ENCODE measurements around the gene ANKRD16.

Gene ANKRD16

GRCh38 chr10:5891009-5891408 lies 1.3 kb upstream of the ANKRD16 start:
- H3K4me3 ChIP-seq (ENCODE audit: low read depth, low read length): peak overlapping the region; percentile 77
- DNase-seq (ENCODE audit: low read depth): no peak
- TF ChIP-seq, protein P1, sequence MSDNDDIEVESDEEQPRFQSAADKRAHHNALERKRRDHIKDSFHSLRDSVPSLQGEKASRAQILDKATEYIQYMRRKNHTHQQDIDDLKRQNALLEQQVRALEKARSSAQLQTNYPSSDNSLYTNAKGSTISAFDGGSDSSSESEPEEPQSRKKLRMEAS (IDR thresholded peaks at IDR 0.05; ENCODE audit: low read depth, low read length): no peak
- no peak for TF ChIP-seq POLR2A (IDR thresholded peaks at IDR 0.05; ENCODE audit: extremely low read depth, insufficient read length)
- TF ChIP-seq, protein P2, sequence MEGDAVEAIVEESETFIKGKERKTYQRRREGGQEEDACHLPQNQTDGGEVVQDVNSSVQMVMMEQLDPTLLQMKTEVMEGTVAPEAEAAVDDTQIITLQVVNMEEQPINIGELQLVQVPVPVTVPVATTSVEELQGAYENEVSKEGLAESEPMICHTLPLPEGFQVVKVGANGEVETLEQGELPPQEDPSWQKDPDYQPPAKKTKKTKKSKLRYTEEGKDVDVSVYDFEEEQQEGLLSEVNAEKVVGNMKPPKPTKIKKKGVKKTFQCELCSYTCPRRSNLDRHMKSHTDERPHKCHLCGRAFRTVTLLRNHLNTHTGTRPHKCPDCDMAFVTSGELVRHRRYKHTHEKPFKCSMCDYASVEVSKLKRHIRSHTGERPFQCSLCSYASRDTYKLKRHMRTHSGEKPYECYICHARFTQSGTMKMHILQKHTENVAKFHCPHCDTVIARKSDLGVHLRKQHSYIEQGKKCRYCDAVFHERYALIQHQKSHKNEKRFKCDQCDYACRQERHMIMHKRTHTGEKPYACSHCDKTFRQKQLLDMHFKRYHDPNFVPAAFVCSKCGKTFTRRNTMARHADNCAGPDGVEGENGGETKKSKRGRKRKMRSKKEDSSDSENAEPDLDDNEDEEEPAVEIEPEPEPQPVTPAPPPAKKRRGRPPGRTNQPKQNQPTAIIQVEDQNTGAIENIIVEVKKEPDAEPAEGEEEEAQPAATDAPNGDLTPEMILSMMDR (IDR thresholded peaks at IDR 0.05; ENCODE audit: low read depth, low read length): no peak

DNA sequence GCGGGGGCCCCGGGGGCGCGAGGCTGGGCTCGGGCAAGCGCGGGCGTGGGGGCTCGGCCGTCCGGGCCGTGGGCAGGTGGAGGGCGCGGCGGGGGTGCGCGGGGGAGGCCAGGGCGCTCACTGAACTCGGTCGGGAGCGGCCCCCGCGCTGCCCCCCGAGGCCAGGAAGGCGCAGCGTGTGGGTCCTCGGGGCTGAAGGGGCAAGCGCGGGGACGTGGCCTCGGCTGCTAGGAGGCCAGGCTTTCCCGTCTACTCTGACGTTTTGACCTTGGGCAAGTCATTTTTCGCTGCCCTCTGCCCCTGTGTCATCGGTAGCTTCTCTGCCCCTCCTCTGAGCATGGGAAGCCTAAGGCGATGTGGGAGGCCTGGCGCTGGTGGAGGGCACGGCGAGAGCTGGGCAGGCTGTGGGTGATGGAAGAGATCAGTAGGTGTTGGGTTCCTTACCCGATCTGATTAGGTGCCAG lies 791 bp upstream of the ANKRD16 start:
- DNase-seq (ENCODE audit: low read depth): peak; percentile 40
- TF ChIP-seq, protein P2 (IDR thresholded peaks at IDR 0.05; ENCODE audit: low read depth, low read length): no peak
- TF ChIP-seq POLR2A (IDR thresholded peaks at IDR 0.05; ENCODE audit: extremely low read depth, insufficient read length): no peak
- no peak for TF ChIP-seq MYC (IDR thresholded peaks at IDR 0.05; ENCODE audit: low read depth, low read length)
- TF ChIP-seq, protein P1 (IDR thresholded peaks at IDR 0.05; ENCODE audit: low read depth, low read length): no peak
- H3K4me3 ChIP-seq (ENCODE audit: low read depth, low read length): peak overlapping the region; percentile 77

DNA sequence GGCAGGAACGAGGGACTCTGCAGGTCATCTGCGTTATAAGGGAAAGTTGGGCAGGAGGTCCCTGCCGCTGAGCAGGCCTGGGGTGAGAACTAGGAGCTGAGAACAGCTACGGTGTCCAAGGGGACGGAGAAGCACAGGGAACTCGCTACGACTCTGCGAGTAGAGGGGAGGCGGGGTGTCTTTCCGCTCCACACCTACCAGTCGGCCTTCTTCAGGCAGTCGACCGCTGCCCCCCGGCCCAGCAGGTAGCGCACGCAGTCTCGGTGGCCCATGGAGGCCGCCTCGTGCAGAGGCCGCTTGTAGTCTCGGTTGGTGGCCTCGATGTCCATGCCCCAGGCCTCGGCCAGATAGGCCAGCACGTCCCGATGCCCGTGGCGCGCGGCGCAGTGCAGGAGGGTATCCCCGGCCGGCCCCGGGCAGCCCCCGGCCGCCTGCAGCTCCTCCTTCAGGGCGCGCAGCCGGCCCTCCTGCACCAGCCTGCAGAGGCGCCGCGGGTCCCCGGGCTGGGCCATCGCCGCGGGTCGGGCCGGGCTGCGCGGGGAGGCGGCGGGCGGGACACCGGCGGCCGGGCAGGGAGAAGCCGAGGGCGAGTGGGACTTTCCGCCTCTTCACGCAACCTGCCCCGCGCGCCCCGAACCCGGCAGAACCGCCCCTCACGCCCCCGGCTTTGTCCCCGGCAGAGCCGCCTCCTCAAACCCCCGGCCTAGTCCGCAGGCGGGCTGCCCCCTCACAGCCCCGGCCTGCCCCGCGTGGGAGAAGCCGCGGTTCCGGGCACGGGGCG lies 660 bp downstream of the ANKRD16 start:
- no peak for TF ChIP-seq POLR2A (IDR thresholded peaks at IDR 0.05; ENCODE audit: extremely low read depth, insufficient read length)
- TF ChIP-seq, protein P2 (IDR thresholded peaks at IDR 0.05; ENCODE audit: low read depth, low read length): no peak
- no peak for TF ChIP-seq MYC (IDR thresholded peaks at IDR 0.05; ENCODE audit: low read depth, low read length)
- TF ChIP-seq, protein P1 (IDR thresholded peaks at IDR 0.05; ENCODE audit: low read depth, low read length): no peak
- peak overlapping the region; percentile 71 for H3K4me3 ChIP-seq (ENCODE audit: low read depth, low read length)
- peak; percentile 64 for DNase-seq (ENCODE audit: low read depth)

- TF ChIP-seq MYC (IDR thresholded peaks at IDR 0.05; ENCODE audit: low read depth, low read length): no peak
- TF ChIP-seq, protein P2 (IDR thresholded peaks at IDR 0.05; ENCODE audit: low read depth, low read length): no peak
- TF ChIP-seq POLR2A (IDR thresholded peaks at IDR 0.05; ENCODE audit: extremely low read depth, insufficient read length): no peak
- TF ChIP-seq, protein P1 (IDR thresholded peaks at IDR 0.05; ENCODE audit: low read depth, low read length): no peak
- H3K4me3 ChIP-seq (ENCODE audit: low read depth, low read length): peak overlapping the region; percentile 71
- peak; percentile 23 for DNase-seq (ENCODE audit: low read depth)
These were observed 1.3 kb downstream of the ANKRD16 start for GRCh38 chr10:5888351-5888750.

GRCh38 chr10:5887641-5888040 lies 2.1 kb downstream of the ANKRD16 start:
- DNase-seq (ENCODE audit: low read depth): no peak
- TF ChIP-seq, protein P2 (IDR thresholded peaks at IDR 0.05; ENCODE audit: low read depth, low read length): no peak
- TF ChIP-seq POLR2A (IDR thresholded peaks at IDR 0.05; ENCODE audit: extremely low read depth, insufficient read length) (no peak), MYC (IDR thresholded peaks at IDR 0.05; ENCODE audit: low read depth, low read length) (no peak)
- TF ChIP-seq, protein P1 (IDR thresholded peaks at IDR 0.05; ENCODE audit: low read depth, low read length): no peak
- no peak overlapping the region for H3K4me3 ChIP-seq (ENCODE audit: low read depth, low read length)
